Gastrocnemius medialis (tissue), 4 donors: ENCODE data around the gene KLHL14.

Experiments used
- CTCF ChIP-seq, 5 experiments: fragments of 450-650 bp in 3 of 5; fragments of 200-600 bp in 2 of 5; sonication (generic) in 2 of 5; IDR thresholded peaks in 4 of 5; conservative IDR thresholded peaks in 1 of 5; 1 replicate in 4 of 5; 2 replicates in 1 of 5; pipeline ENCODE4 v1.5.1; 2016 to 2019; ENCODE audit warnings: antibody characterized with exemption in 5 of 5, mild to moderate bottlenecking in 3 of 5, moderate library complexity in 3 of 5
- POLR2A ChIP-seq, 2 donors: fragments of 450-650 bp; IDR thresholded peaks; one replicate each; pipeline ENCODE4 v1.6.1; 2017; ENCODE audit warnings: antibody characterized with exemption in 2 of 2, mild to moderate bottlenecking in 2 of 2, moderate library complexity in 2 of 2

- TF ChIP-seq CTCF (IDR thresholded peaks at IDR 0.05 in 4 of 5, conservative IDR thresholded peaks at IDR 0.05 in 1 of 5), result no peak
- no peak for TF ChIP-seq POLR2A (IDR thresholded peaks at IDR 0.05)
Observed at GRCh38 chr18:32730068-32730467, 42.8 kb downstream of the KLHL14 start.
